Measurements from ENCODE around the gene COG6. TPM values are rescaled to one million over a fixed set of nuclear protein-coding genes. Genes with fewer than 3 reads are reported as not detected.

COG6 gene
- polyA plus RNA-seq, 1 of the 3 experiments (the other 2 are of a cell fraction): 13.1 TPM

GRCh38 chr13:39618561-39618960 is 36.9 kb upstream of the COG6 start:
- Histone ChIP-seq H3K36me3 (replicated peaks in 1 of 2; ENCODE audit: control insufficient read depth in 1 of 2, insufficient read depth in 2 of 2, low read length in 1 of 2) (no peaks in the 10 kb centered on the region), H2AFZ (ENCODE audit: low read depth) (no peak overlapping the region), H3K4me3 (ENCODE audit: low read depth in 2 of 2, low read length in 1 of 2) (no peak overlapping the region), H3K9me3 (no peaks in the 10 kb centered on the region), H3K9me2 (no peaks in the 10 kb centered on the region), H3K9ac (no peak overlapping the region), H3K27ac (ENCODE audit: low read depth in 2 of 2, low read length in 1 of 2) (no peak overlapping the region), H3K4me2 (no peak overlapping the region), H3K4me1 (ENCODE audit: control insufficient read depth in 1 of 2, insufficient read depth in 2 of 2, low read depth in 1 of 2, low read length in 1 of 2) (no peaks in the 10 kb centered on the region), H3K79me2 (ENCODE audit: insufficient read depth) (no peaks in the 10 kb centered on the region), H4K20me1 (ENCODE audit: insufficient read depth) (no peaks in the 10 kb centered on the region), H3F3A (replicated peaks; ENCODE audit: insufficient read depth) (no peaks in the 10 kb centered on the region), H3K27me3 (ENCODE audit: insufficient read depth) (no peaks in the 10 kb centered on the region)
- ChIA-PET CTCF (interaction anchor here (0.9 to 2.0 kb wide), 6 partner anchors 12 to 1159 kb away, joined by 3 to 9 read pairs (median 4); no protein-coding TSS in a partner anchor), POLR2A (no interaction called here)
- DNase-seq: no peak
- WGBS (ENCODE audit: low lambda C conversion rate): 32% methylated on average over 1 of the region's 1 CpG
- TF ChIP-seq CHD2 (IDR thresholded peaks at IDR 0.05; ENCODE audit: low read length, partially characterized antibody) (no peak), RCOR1 (IDR thresholded peaks at IDR 0.05; ENCODE audit: low read length) (no peak)

GRCh38 chr13:39623466-39623865 is 32.0 kb upstream of the COG6 start:
- 0 out of 2 replicates have a peak overlapping the region, but pooled peaks have one; percentile 8 for H2AFZ ChIP-seq (ENCODE audit: low read depth)
- H3K4me2 ChIP-seq: no peak overlapping the region
- CTCF ChIA-PET: interaction anchor here (1.7 kb wide), 1 partner anchor 12 kb away, joined by 6 read pairs; no protein-coding TSS in a partner anchor
- H3F3A ChIP-seq (replicated peaks; ENCODE audit: insufficient read depth): no peaks in the 10 kb centered on the region
- no peaks in the 10 kb centered on the region for H3K27me3 ChIP-seq (ENCODE audit: insufficient read depth)
- H3K79me2 ChIP-seq (ENCODE audit: insufficient read depth): no peaks in the 10 kb centered on the region
- no peaks in the 10 kb centered on the region for H3K9me2 ChIP-seq
- no peak overlapping the region for H3K4me3 ChIP-seq (ENCODE audit: low read depth in 2 of 2, low read length in 1 of 2)
- H3K4me1 ChIP-seq (ENCODE audit: control insufficient read depth in 1 of 2, insufficient read depth in 2 of 2, low read depth in 1 of 2, low read length in 1 of 2): no peaks in the 10 kb centered on the region
- H3K9me3 ChIP-seq: no peaks in the 10 kb centered on the region
- POLR2A ChIA-PET: no interaction called here
- no peaks in the 10 kb centered on the region for H4K20me1 ChIP-seq (ENCODE audit: insufficient read depth)
- WGBS (ENCODE audit: low lambda C conversion rate): 37% methylated on average over 1 of the region's 1 CpG
- no peak for DNase-seq
- no peak overlapping the region for H3K27ac ChIP-seq (ENCODE audit: low read depth in 2 of 2, low read length in 1 of 2)
- H3K9ac ChIP-seq: no peak overlapping the region
- no peaks in the 10 kb centered on the region for H3K36me3 ChIP-seq (replicated peaks in 1 of 2; ENCODE audit: control insufficient read depth in 1 of 2, insufficient read depth in 2 of 2, low read length in 1 of 2)
- TF ChIP-seq NFIC (IDR thresholded peaks at IDR 0.05; ENCODE audit: borderline replicate concordance) (no peak), ELF1 (IDR thresholded peaks at IDR 0.05) (no peak), CHD2 (IDR thresholded peaks at IDR 0.05; ENCODE audit: low read length, partially characterized antibody) (no peak), JUND (IDR thresholded peaks at IDR 0.05) (no peak), EZH2phosphoT487 (IDR thresholded peaks at IDR 0.05; ENCODE audit: borderline replicate concordance, low read depth) (no peak), RFX5 (IDR thresholded peaks at IDR 0.05; ENCODE audit: low read length) (no peak), TEAD4 (IDR thresholded peaks at IDR 0.05; ENCODE audit: borderline replicate concordance, insufficient read depth) (no peak), YY1 (IDR thresholded peaks at IDR 0.05; ENCODE audit: low read depth) (no peak), EP300 (IDR thresholded peaks at IDR 0.05; ENCODE audit: borderline replicate concordance in 1 of 2, low read depth in 1 of 2, low read length in 1 of 2) (no peak), SIN3A (IDR thresholded peaks at IDR 0.05; ENCODE audit: borderline replicate concordance, low read depth, low read length) (no peak), CTCF (IDR thresholded peaks at IDR 0.05) (no peak), MEF2A (IDR thresholded peaks at IDR 0.05; ENCODE audit: borderline replicate concordance, low read depth) (no peak), NRF1 (IDR thresholded peaks at IDR 0.05; ENCODE audit: low read depth, low read length) (no peak), TAF1 (IDR thresholded peaks at IDR 0.05; ENCODE audit: borderline replicate concordance, low read depth, low read length) (no peak)
- TF ChIP-seq, protein P1, sequence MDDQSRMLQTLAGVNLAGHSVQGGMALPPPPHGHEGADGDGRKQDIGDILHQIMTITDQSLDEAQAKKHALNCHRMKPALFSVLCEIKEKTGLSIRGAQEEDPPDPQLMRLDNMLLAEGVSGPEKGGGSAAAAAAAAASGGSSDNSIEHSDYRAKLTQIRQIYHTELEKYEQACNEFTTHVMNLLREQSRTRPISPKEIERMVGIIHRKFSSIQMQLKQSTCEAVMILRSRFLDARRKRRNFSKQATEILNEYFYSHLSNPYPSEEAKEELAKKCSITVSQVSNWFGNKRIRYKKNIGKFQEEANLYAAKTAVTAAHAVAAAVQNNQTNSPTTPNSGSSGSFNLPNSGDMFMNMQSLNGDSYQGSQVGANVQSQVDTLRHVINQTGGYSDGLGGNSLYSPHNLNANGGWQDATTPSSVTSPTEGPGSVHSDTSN (IDR thresholded peaks at IDR 0.05): no peak
- TF ChIP-seq, protein P2, sequence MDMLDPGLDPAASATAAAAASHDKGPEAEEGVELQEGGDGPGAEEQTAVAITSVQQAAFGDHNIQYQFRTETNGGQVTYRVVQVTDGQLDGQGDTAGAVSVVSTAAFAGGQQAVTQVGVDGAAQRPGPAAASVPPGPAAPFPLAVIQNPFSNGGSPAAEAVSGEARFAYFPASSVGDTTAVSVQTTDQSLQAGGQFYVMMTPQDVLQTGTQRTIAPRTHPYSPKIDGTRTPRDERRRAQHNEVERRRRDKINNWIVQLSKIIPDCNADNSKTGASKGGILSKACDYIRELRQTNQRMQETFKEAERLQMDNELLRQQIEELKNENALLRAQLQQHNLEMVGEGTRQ (IDR thresholded peaks at IDR 0.05; ENCODE audit: borderline replicate concordance, low read depth, low read length): no peak
- TF ChIP-seq, protein P3, sequence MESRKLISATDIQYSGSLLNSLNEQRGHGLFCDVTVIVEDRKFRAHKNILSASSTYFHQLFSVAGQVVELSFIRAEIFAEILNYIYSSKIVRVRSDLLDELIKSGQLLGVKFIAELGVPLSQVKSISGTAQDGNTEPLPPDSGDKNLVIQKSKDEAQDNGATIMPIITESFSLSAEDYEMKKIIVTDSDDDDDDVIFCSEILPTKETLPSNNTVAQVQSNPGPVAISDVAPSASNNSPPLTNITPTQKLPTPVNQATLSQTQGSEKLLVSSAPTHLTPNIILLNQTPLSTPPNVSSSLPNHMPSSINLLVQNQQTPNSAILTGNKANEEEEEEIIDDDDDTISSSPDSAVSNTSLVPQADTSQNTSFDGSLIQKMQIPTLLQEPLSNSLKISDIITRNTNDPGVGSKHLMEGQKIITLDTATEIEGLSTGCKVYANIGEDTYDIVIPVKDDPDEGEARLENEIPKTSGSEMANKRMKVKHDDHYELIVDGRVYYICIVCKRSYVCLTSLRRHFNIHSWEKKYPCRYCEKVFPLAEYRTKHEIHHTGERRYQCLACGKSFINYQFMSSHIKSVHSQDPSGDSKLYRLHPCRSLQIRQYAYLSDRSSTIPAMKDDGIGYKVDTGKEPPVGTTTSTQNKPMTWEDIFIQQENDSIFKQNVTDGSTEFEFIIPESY (IDR thresholded peaks at IDR 0.05; ENCODE audit: borderline replicate concordance, low read depth): no peak
- TF ChIP-seq, protein P4, sequence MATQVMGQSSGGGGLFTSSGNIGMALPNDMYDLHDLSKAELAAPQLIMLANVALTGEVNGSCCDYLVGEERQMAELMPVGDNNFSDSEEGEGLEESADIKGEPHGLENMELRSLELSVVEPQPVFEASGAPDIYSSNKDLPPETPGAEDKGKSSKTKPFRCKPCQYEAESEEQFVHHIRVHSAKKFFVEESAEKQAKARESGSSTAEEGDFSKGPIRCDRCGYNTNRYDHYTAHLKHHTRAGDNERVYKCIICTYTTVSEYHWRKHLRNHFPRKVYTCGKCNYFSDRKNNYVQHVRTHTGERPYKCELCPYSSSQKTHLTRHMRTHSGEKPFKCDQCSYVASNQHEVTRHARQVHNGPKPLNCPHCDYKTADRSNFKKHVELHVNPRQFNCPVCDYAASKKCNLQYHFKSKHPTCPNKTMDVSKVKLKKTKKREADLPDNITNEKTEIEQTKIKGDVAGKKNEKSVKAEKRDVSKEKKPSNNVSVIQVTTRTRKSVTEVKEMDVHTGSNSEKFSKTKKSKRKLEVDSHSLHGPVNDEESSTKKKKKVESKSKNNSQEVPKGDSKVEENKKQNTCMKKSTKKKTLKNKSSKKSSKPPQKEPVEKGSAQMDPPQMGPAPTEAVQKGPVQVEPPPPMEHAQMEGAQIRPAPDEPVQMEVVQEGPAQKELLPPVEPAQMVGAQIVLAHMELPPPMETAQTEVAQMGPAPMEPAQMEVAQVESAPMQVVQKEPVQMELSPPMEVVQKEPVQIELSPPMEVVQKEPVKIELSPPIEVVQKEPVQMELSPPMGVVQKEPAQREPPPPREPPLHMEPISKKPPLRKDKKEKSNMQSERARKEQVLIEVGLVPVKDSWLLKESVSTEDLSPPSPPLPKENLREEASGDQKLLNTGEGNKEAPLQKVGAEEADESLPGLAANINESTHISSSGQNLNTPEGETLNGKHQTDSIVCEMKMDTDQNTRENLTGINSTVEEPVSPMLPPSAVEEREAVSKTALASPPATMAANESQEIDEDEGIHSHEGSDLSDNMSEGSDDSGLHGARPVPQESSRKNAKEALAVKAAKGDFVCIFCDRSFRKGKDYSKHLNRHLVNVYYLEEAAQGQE (IDR thresholded peaks at IDR 0.05; ENCODE audit: low read depth, low read length): no peak
